Adrenal gland (tissue), 5 donors: ENCODE data around the gene EPB41L1.

Source experiments
- CTCF ChIP-seq, 6 experiments: fragments of 450-650 bp in 4 of 6; fragments of 200-600 bp in 2 of 6; sonication (generic) in 1 of 6; IDR thresholded peaks; 1 replicate in 5 of 6; 2 replicates in 1 of 6; pipeline versions ENCODE4 v1.5.1 to v1.8.0; 2016 to 2021; ENCODE audit warnings: antibody characterized with exemption in 6 of 6, mild to moderate bottlenecking in 2 of 6, moderate library complexity in 1 of 6
- POLR2A ChIP-seq, 2 donors: fragments of 450-650 bp; IDR thresholded peaks; one replicate each; pipeline ENCODE4 v1.6.1; 2017; ENCODE audit warnings: antibody characterized with exemption in 2 of 2, mild to moderate bottlenecking in 2 of 2, moderate library complexity in 1 of 2
- donor health status: DM: no; HTN: no; CAD: no.

- no peak for TF ChIP-seq CTCF (IDR thresholded peaks at IDR 0.05)
- no peak for TF ChIP-seq POLR2A (IDR thresholded peaks at IDR 0.05)
Observed at GRCh38 chr20:36120991-36121390, 33.5 kb upstream of the EPB41L1 start.
